SK-N-SH (cell line): ENCODE measurements around the gene INAFM2. TPM values are rescaled to one million over a fixed set of nuclear protein-coding genes. Genes with fewer than 3 reads are reported as not detected.

ENCODE experiments used
- CTCF ChIA-PET: fragments of 300-600, 350-600 bp; formaldehyde crosslinking; extraction: SDS; loops from one replicate; lab custom pipeline; 2021; lab: Yijun Ruan, JAX
- POLR2A ChIA-PET: fragments of 350-600 bp; sonication (Branson Sonifier 250); formaldehyde crosslinking; extraction: SDS; loops from one replicate; lab custom pipeline; 2020; ENCODE audit warnings: antibody characterized with exemption, inconsistent platforms; lab: Yijun Ruan, JAX
- DNase-seq: peaks from one replicate; pipeline ENCODE4 v3.0.0; 2012
- H2AFZ ChIP-seq: fragments of 200-600 bp; sonication (generic); 2 replicates; pipeline ENCODE4 v1.8.1; 2016; ENCODE audit warnings: antibody characterized with exemption, mild to moderate bottlenecking, low read depth
- H3F3A ChIP-seq: fragments of 200-600 bp; sonication (generic); replicated peaks from 2 replicates; pipeline ENCODE3; 2016; ENCODE audit warnings: antibody characterized with exemption, mild to moderate bottlenecking; ENCODE audit not compliant: insufficient read depth
- H3K27ac ChIP-seq, 2 experiments: fragments of 200-500 bp in 1 of 2; fragments of 200-600 bp in 1 of 2; sonication (Bioruptor generic) in 1 of 2; sonication (generic), shearing (Covaris generic) in 1 of 2; 2 replicates each; pipeline versions ENCODE4 v1.5.1 to v1.6.1; 2014 to 2016; ENCODE audit warnings: low read depth in 2 of 2, inconsistent platforms in 1 of 2, low read length in 1 of 2, mild to moderate bottlenecking in 1 of 2, mixed read lengths in 1 of 2
- H3K27me3 ChIP-seq: fragments of 200-600 bp; sonication (generic), shearing (Covaris generic); 2 replicates; pipeline ENCODE4 v1.6.1; 2016; ENCODE audit warnings: mixed run types; ENCODE audit not compliant: insufficient read depth
- H3K36me3 ChIP-seq, 2 experiments: fragments of 200-500 bp in 1 of 2; fragments of 200-600 bp in 1 of 2; sonication (Bioruptor generic) in 1 of 2; sonication (generic) in 1 of 2; replicated peaks in 1 of 2; 2 replicates each; pipeline versions ENCODE3 to v1.5.1; 2014 to 2016; ENCODE audit warnings: low read length in 1 of 2, mild to moderate bottlenecking in 1 of 2; ENCODE audit not compliant: insufficient read depth in 2 of 2, control insufficient read depth in 1 of 2
- H3K4me1 ChIP-seq, 2 experiments: fragments of 200-500 bp in 1 of 2; fragments of 200-600 bp in 1 of 2; sonication (Bioruptor generic) in 1 of 2; sonication (generic), shearing (Covaris generic) in 1 of 2; 2 replicates each; pipeline versions ENCODE4 v1.5.1 to v1.6.1; 2014 to 2016; ENCODE audit warnings: low read depth in 1 of 2, low read length in 1 of 2, mixed run types in 1 of 2; ENCODE audit not compliant: insufficient read depth in 2 of 2, control insufficient read depth in 1 of 2
- H3K4me2 ChIP-seq: fragments of 200-600 bp; sonication (generic), shearing (Covaris generic); 2 replicates; pipeline ENCODE4 v1.6.1; 2017; ENCODE audit warnings: mixed run types
- H3K4me3 ChIP-seq, 2 experiments: fragments of 200-500 bp in 1 of 2; fragments of 200-600 bp in 1 of 2; sonication (Bioruptor generic) in 1 of 2; sonication (generic), shearing (Covaris generic) in 1 of 2; 2 replicates each; pipeline versions ENCODE4 v1.5.1 to v1.8.1; 2014 to 2016; ENCODE audit warnings: low read depth in 2 of 2, inconsistent platforms in 1 of 2, low read length in 1 of 2, mild to moderate bottlenecking in 1 of 2, mixed read lengths in 1 of 2, moderate library complexity in 1 of 2
- H3K79me2 ChIP-seq: fragments of 200-600 bp; sonication (generic); 2 replicates; pipeline ENCODE4 v1.8.1; 2017; ENCODE audit warnings: mild to moderate bottlenecking; ENCODE audit not compliant: insufficient read depth
- H3K9ac ChIP-seq: fragments of 200-600 bp; sonication (generic); 2 replicates; pipeline ENCODE4 v1.6.1; 2017; ENCODE audit warnings: mixed run types
- H3K9me2 ChIP-seq: fragments of 200-600 bp; sonication (generic); 2 replicates; pipeline ENCODE4 v1.6.1; 2017; ENCODE audit warnings: mixed run types
- H3K9me3 ChIP-seq: fragments of 200-600 bp; sonication (generic); 2 replicates; pipeline ENCODE4 v1.6.1; 2017; ENCODE audit warnings: mixed run types, mild to moderate bottlenecking, moderate library complexity
- H4K20me1 ChIP-seq: fragments of 200-600 bp; sonication (generic); 2 replicates; pipeline ENCODE4 v1.6.1; 2017; ENCODE audit warnings: mild to moderate bottlenecking, mixed run types; ENCODE audit not compliant: insufficient read depth
- CTCF ChIP-seq: fragments of 200-600 bp; sonication (generic); IDR thresholded peaks from 2 replicates; pipeline ENCODE4 v1.6.1; 2017; ENCODE audit warnings: antibody characterized with exemption, mild to moderate bottlenecking, moderate library complexity
- EP300 ChIP-seq, 2 experiments: IDR thresholded peaks; 2 replicates each; pipeline versions ENCODE4 v1.4.0 to v1.6.1; 2012; ENCODE audit warnings: borderline replicate concordance in 1 of 2, low read depth in 1 of 2, low read length in 1 of 2
- EZH2phosphoT487 ChIP-seq: fragments of 200-600 bp; sonication (generic); IDR thresholded peaks from 2 replicates; pipeline ENCODE4 v1.6.1; 2017; ENCODE audit warnings: low read depth, mixed run types, mild to moderate bottlenecking, antibody characterized with exemption, moderate library complexity, borderline replicate concordance
- FOXJ3 ChIP-seq: sonication (generic); formaldehyde crosslinking; IDR thresholded peaks from 2 replicates; pipeline ENCODE4 v1.5.1; 2020; ENCODE audit warnings: mild to moderate bottlenecking, missing genetic modification reagents
- IRF3 ChIP-seq: fragments of 150-350 bp; IDR thresholded peaks from 2 replicates; pipeline ENCODE4 v1.6.1; 2016; ENCODE audit warnings: mild to moderate bottlenecking, low read depth, low read length
- JUND ChIP-seq: IDR thresholded peaks from 2 replicates; pipeline ENCODE4 v1.4.0; 2012
- MAX ChIP-seq: IDR thresholded peaks from 2 replicates; pipeline ENCODE4 v1.4.0; 2012; ENCODE audit warnings: low read depth
- MEF2A ChIP-seq: IDR thresholded peaks from 2 replicates; pipeline ENCODE4 v1.4.0; 2012; ENCODE audit warnings: low read depth, borderline replicate concordance
- MXI1 ChIP-seq: IDR thresholded peaks from 2 replicates; pipeline ENCODE4 v1.6.1; 2012; ENCODE audit warnings: mild to moderate bottlenecking, low read depth, low read length, improper control_type of control experiment
- POLR2AphosphoS5 ChIP-seq: IDR thresholded peaks from 2 replicates; pipeline ENCODE4 v1.6.1; 2012; ENCODE audit warnings: low read depth, low read length
- SMC3 ChIP-seq: IDR thresholded peaks from 2 replicates; pipeline ENCODE4 v1.6.1; 2012; ENCODE audit warnings: low read depth, low read length, improper control_type of control experiment
- TAF1 ChIP-seq: IDR thresholded peaks from 2 replicates; pipeline ENCODE4 v1.6.1; 2012; ENCODE audit warnings: low read depth, mild to moderate bottlenecking, low read length, moderate library complexity, borderline replicate concordance
- TEAD4 ChIP-seq: IDR thresholded peaks from 2 replicates; pipeline ENCODE4 v1.4.0; 2012; ENCODE audit warnings: mild to moderate bottlenecking, borderline replicate concordance; ENCODE audit not compliant: insufficient read depth
- USF1 ChIP-seq: IDR thresholded peaks from 2 replicates; pipeline ENCODE4 v1.4.0; 2012; ENCODE audit warnings: low read depth, borderline replicate concordance
- YY1 ChIP-seq: IDR thresholded peaks from 2 replicates; pipeline ENCODE4 v1.4.0; 2012; ENCODE audit warnings: low read depth, mild to moderate bottlenecking
- WGBS: methylation state at CpG from one replicate; pipeline ENCODE4 v1.1.6; 2017; ENCODE audit warnings: low lambda C conversion rate; 5-methylcytosine and 5-hydroxymethylcytosine counted together
- polyA plus RNA-seq, 3 experiments: library from polyadenylated mRNA; depleted of rRNA; stranded (reverse); fragments of >200 nt; gene quantifications; 2 replicates each; pipeline ENCODE4 v1.2.3, GENCODE V29; 2012

The INAFM2 gene
- polyA plus RNA-seq, 1 of the 3 experiments (the other 2 are of a cell fraction), result 7.8 TPM

GRCh38 chr15:40283615-40284300, 39.7 kb upstream of the INAFM2 start:
- Histone ChIP-seq H3F3A (peaks cover 13% of the 10 kb centered on the region), H3K27ac (no peak overlapping the region), H3K9me2 (no peaks in the 10 kb centered on the region), H4K20me1 (no peaks in the 10 kb centered on the region), H3K9ac (no peak overlapping the region), H3K9me3 (no peaks in the 10 kb centered on the region), H3K27me3 (peaks cover 18% of the 10 kb centered on the region), H2AFZ (no peak overlapping the region), H3K36me3 (no peaks in the 10 kb centered on the region), H3K4me1 (peaks cover 6 to 22% of the 10 kb centered on the region in 2 experiments; a peak in 3 of 4 replicates), H3K79me2 (no peaks in the 10 kb centered on the region), H3K4me3 (no peak overlapping the region), H3K4me2 (no peak overlapping the region)
- WGBS, result 84% methylated on average over 32 of the region's 33 CpGs
- CTCF ChIA-PET, result interaction anchor here (1.0 to 66.3 kb wide), 7 partner anchors 8 to 244 kb away, joined by 3 to 2194 read pairs (median 8); partner anchors contain the start of genes CCDC9B, DISP2, INAFM2 and PHGR1
- POLR2A ChIA-PET, result no interaction called here
- TF ChIP-seq IRF3, result no peak
- TF ChIP-seq SMC3, result no peak
- no peak for TF ChIP-seq TAF1
- TF ChIP-seq JUND, result no peak
- no peak for TF ChIP-seq TEAD4
- TF ChIP-seq CTCF, result no peak
- no peak for TF ChIP-seq EP300 (IDR thresholded peaks at IDR 0.05; ENCODE audit: borderline replicate concordance in 1 of 2, low read depth in 1 of 2, low read length in 1 of 2)
- no peak for TF ChIP-seq EZH2phosphoT487
- no peak for TF ChIP-seq POLR2AphosphoS5
- TF ChIP-seq MXI1, result no peak
- TF ChIP-seq FOXJ3 (CRISPR knock-in tag), result no peak
- TF ChIP-seq YY1, result no peak
- no peak for TF ChIP-seq MEF2A
- no peak for TF ChIP-seq USF1
- no peak for TF ChIP-seq MAX
- DNase-seq, result no peak
